Measurements from ENCODE around the gene ENPP7.

GRCh38 chr17:79683365-79683764 lies 47.4 kb upstream of the ENPP7 start:
- no peak for TF ChIP-seq POLR2AphosphoS5 (IDR thresholded peaks at IDR 0.05; ENCODE audit: low read depth, low read length)
- no peak for TF ChIP-seq POLR2A (IDR thresholded peaks at IDR 0.05; ENCODE audit: low read depth, low read length)
- TF ChIP-seq TAF1 (IDR thresholded peaks at IDR 0.05; ENCODE audit: low read depth, low read length), result no peak

Data from GM12891 (cell line).